ENCODE data around the gene BBS1. TPM values are rescaled to one million over a fixed set of nuclear protein-coding genes. Genes with fewer than 3 reads are reported as not detected.

Gene BBS1
- total RNA-seq, 2 donors from 2014 or later, result 49.0 to 58.0 TPM

DNA sequence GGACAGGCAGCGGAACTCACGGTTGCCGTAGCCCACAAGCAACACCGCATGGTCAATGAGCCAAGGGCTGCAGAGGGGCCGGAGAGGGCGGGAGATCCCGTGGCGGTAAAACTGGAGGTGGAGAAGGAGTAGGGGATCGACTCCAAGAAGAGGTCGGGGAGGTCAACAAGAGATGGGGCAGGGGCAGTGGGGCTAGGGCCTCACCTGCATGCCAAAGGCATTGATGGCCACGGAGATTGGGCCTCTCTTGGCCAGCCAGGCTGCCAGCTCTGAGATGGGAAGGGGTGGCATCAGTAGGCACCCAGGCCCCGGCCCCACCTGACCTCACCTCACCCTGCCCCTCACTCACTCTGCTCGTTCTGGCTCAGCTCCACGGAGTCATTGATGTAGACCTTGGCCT lies 54.1 kb downstream of the BBS1 start:
- no peaks in the 10 kb centered on the region for H3K9me3 ChIP-seq
- H3K4me3 ChIP-seq, result no peak overlapping the region
- H3K27me3 ChIP-seq, result no peaks in the 10 kb centered on the region
- WGBS, 2 donors, result 78 to 96% methylated on average over 7 to 11 of the region's 14 CpGs
- intact Hi-C loops (cut with DNase I), result no loop called here
- peaks cover 15% of the 10 kb centered on the region for H3K4me1 ChIP-seq
- ATAC-seq, result no peak
- no peaks in the 10 kb centered on the region for H3K36me3 ChIP-seq (replicated peaks in 1 of 2; ENCODE audit: insufficient read depth in 1 of 2, low read depth in 2 of 2)
- TF ChIP-seq, protein P1, sequence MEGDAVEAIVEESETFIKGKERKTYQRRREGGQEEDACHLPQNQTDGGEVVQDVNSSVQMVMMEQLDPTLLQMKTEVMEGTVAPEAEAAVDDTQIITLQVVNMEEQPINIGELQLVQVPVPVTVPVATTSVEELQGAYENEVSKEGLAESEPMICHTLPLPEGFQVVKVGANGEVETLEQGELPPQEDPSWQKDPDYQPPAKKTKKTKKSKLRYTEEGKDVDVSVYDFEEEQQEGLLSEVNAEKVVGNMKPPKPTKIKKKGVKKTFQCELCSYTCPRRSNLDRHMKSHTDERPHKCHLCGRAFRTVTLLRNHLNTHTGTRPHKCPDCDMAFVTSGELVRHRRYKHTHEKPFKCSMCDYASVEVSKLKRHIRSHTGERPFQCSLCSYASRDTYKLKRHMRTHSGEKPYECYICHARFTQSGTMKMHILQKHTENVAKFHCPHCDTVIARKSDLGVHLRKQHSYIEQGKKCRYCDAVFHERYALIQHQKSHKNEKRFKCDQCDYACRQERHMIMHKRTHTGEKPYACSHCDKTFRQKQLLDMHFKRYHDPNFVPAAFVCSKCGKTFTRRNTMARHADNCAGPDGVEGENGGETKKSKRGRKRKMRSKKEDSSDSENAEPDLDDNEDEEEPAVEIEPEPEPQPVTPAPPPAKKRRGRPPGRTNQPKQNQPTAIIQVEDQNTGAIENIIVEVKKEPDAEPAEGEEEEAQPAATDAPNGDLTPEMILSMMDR (IDR thresholded peaks at IDR 0.05), result no peak
- no peak for TF ChIP-seq POLR2A (IDR thresholded peaks at IDR 0.05)
- no peak overlapping the region for H3K27ac ChIP-seq
- DNase-seq, result no peak

- Histone ChIP-seq H3K27me3 (no peaks in the 10 kb centered on the region), H3K4me1 (peaks cover 15% of the 10 kb centered on the region), H3K36me3 (replicated peaks in 1 of 2; ENCODE audit: insufficient read depth in 1 of 2, low read depth in 2 of 2) (no peaks in the 10 kb centered on the region), H3K9me3 (no peaks in the 10 kb centered on the region), H3K4me3 (no peak overlapping the region), H3K27ac (no peak overlapping the region)
- 87 to 98% methylated on average over 5 of the region's 5 CpGs for WGBS, 2 donors
- TF ChIP-seq, protein P1 (IDR thresholded peaks at IDR 0.05), result no peak
- no peak for TF ChIP-seq POLR2A (IDR thresholded peaks at IDR 0.05)
- DNase-seq (no peak), ATAC-seq (no peak)
- intact Hi-C loops (cut with DNase I), result no loop called here
Measured at GRCh38 chr11:66564984-66565383, 54.5 kb downstream of the BBS1 start.

GRCh38 chr11:66566221-66566620 lies 55.8 kb downstream of the BBS1 start:
- Histone ChIP-seq H3K4me3 (no peak overlapping the region), H3K27ac (no peak overlapping the region), H3K9me3 (no peaks in the 10 kb centered on the region), H3K36me3 (replicated peaks in 1 of 2; ENCODE audit: insufficient read depth in 1 of 2, low read depth in 2 of 2) (no peaks in the 10 kb centered on the region), H3K4me1 (peaks cover 15% of the 10 kb centered on the region), H3K27me3 (no peaks in the 10 kb centered on the region)
- DNase-seq (no peak), ATAC-seq (no peak)
- 92 to 95% methylated on average over 7 to 8 of the region's 8 CpGs for WGBS, 2 donors
- intact Hi-C loops (cut with DNase I), result no loop called here
- no peak for TF ChIP-seq POLR2A (IDR thresholded peaks at IDR 0.05)
- TF ChIP-seq, protein P1 (IDR thresholded peaks at IDR 0.05), result no peak

GRCh38 chr11:66567787-66568123 lies 57.3 kb downstream of the BBS1 start:
- no peak overlapping the region for H3K4me3 ChIP-seq
- H3K4me1 ChIP-seq, result peaks cover 15% of the 10 kb centered on the region
- 52% methylated on average over 10 of the region's 15 CpGs; no CpG with 5 or more reads in 1 of the 2 donors for WGBS, 2 donors
- no peaks in the 10 kb centered on the region for H3K36me3 ChIP-seq (replicated peaks in 1 of 2; ENCODE audit: insufficient read depth in 1 of 2, low read depth in 2 of 2)
- no peak for DNase-seq
- H3K27me3 ChIP-seq, result no peaks in the 10 kb centered on the region
- ATAC-seq, result no peak
- intact Hi-C loops (cut with DNase I), result no loop called here
- TF ChIP-seq, protein P1 (IDR thresholded peaks at IDR 0.05), result no peak
- no peak for TF ChIP-seq POLR2A (IDR thresholded peaks at IDR 0.05)
- H3K9me3 ChIP-seq, result no peaks in the 10 kb centered on the region
- H3K27ac ChIP-seq, result no peak overlapping the region

DNA sequence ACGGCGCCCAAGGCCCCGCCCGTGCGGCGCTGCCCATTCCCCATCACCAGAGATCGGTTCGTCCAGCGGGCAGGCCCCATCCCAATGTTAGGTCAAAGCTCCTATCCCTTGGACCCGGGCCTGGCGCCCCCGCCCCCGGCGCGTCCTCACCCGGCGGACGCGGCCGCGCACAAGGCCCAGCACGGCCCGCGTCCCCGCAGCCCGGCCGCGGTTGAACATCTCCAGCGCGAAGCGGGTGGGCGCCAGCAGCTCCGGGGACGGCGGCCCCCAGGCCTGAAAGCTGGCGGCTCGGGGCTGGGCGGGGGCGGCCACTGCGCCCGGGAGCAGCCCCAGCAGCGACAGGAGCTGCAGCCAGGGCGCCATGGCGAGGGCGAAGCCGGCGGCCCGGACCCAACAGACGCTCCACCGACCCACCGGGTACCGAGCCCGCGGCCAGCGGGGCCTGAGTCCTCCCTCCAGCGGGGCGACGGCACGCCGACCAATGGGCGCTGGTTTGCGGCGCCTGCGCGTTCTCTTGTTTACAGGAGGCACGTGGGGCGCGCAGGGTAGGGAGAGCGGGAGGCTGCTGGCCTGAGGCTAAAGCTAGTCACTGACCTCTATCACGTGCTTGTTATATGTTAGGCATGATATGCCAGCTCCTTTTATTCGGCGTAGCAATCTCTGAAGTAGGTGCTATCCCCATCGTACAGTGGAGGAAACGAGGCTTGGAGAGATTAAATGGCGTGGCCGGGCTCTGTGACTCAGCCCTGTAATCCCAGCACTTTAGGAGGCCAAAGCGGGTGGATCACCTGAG lies 57.9 kb downstream of the BBS1 start, which contains the start of gene CTSF:
TSS of gene CTSF (minus strand) at position 483 of the 793 bp plus-strand sequence. CDS start at position 363, 120 bp downstream.
- Histone ChIP-seq H3K4me1 (peaks cover 15% of the 10 kb centered on the region), H3K27me3 (no peaks in the 10 kb centered on the region), H3K36me3 (replicated peaks in 1 of 2; ENCODE audit: insufficient read depth in 1 of 2, low read depth in 2 of 2) (no peaks in the 10 kb centered on the region), H3K9me3 (no peaks in the 10 kb centered on the region), H3K27ac (no peak within 1 kb of the TSS), H3K4me3 (peak within 1 kb of the TSS in 1 of 2 donors; percentile 40)
- ATAC-seq, result peak; percentile 97
- WGBS, 2 donors, result 5 to 19% methylated on average over 3 to 60 of the region's 77 CpGs
- peak; percentile 86 to 92 (median 90) for DNase-seq
- peak in 2 of 3 donors; percentile 37 to 39 for TF ChIP-seq POLR2A (IDR thresholded peaks at IDR 0.05)
- TF ChIP-seq, protein P1 (IDR thresholded peaks at IDR 0.05), result no peak
- intact Hi-C loops (cut with DNase I), result no loop called here

Measured in body of pancreas (tissue), 4 donors.